RWPE2 (cell line): ENCODE measurements around the gene IGLON5.

Source experiments
- ATAC-seq: fragments of 200-7000 bp; cut with Tn5 transposase; 3 replicates; pipeline ENCODE4 v1.9.1; 2021; ENCODE audit warnings: low read depth
- DNase-seq: peaks from one replicate; pipeline ENCODE4 v3.0.0-alpha.2; 2020; ENCODE audit warnings: low spot score
- H3K27ac ChIP-seq: fragments of 450-650 bp; 2 replicates; pipeline ENCODE4 v1.5.1; 2017; ENCODE audit warnings: mild to moderate bottlenecking; ENCODE audit not compliant: poor library complexity, severe bottlenecking
- H3K27me3 ChIP-seq: fragments of 250-450 bp; sonication (Bioruptor Pico); 2 replicates; pipeline ENCODE4 v1.5.1; 2021; ENCODE audit warnings: mild to moderate bottlenecking, moderate library complexity; ENCODE audit not compliant: insufficient read depth, poor library complexity, severe bottlenecking
- H3K36me3 ChIP-seq: fragments of 250-450 bp; sonication (Bioruptor Pico); 2 replicates; pipeline ENCODE4 v1.5.1; 2020; ENCODE audit warnings: low read depth, mild to moderate bottlenecking, moderate library complexity
- H3K4me1 ChIP-seq: fragments of 250-450 bp; sonication (Bioruptor Pico); 2 replicates; pipeline ENCODE4 v1.5.1; 2021; ENCODE audit warnings: mild to moderate bottlenecking, moderate library complexity; ENCODE audit not compliant: insufficient read depth, poor library complexity, severe bottlenecking
- H3K4me3 ChIP-seq: fragments of 250-450 bp; sonication (Bioruptor Pico); 2 replicates; pipeline ENCODE4 v1.5.1; 2021; ENCODE audit warnings: mild to moderate bottlenecking, moderate library complexity; ENCODE audit not compliant: severe bottlenecking
- H3K9me3 ChIP-seq: fragments of 250-450 bp; sonication (Bioruptor Pico); 2 replicates; pipeline ENCODE4 v1.5.1; 2021; ENCODE audit warnings: mild to moderate bottlenecking, moderate library complexity; ENCODE audit not compliant: severe bottlenecking
- CTCF ChIP-seq: fragments of 450-650 bp; IDR thresholded peaks from one replicate; pipeline ENCODE4 v1.5.1; 2017; ENCODE audit warnings: mild to moderate bottlenecking, moderate library complexity; ENCODE audit not compliant: poor library complexity, severe bottlenecking

The IGLON5 gene

DNA sequence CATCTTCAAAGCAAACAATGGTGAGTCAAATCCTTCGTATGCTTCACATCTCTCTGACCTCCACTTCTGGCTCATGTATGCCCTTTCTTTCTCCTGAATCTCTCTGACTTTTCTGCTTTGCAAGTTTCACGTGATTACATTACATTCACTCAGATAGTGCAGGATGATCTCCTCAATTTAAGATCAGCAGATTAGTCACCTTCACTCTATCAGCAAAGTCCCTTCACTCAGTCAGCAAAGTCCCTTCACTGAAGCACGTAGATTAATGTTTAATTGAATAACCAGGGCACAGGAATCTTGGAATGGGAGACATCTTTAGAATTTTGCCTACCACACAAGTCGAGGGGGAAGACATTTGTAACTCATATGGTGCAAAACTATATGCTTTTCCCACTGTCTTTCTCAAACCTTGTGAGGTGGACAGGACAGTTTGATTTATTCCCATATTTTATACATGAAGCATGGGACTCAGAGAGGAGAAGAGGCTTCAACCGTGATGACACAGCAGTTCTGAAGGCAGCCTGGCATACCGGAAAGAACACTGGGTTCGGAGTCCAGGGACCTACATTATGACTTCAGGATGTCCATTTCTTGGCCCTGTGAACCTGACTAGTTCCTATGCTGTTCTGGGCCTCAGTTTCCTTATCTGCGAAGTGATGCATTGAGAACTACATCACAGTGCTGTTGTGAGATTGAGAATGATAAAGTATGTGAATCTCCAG is 37.2 kb upstream of the IGLON5 start:
- Histone ChIP-seq H3K36me3 (no peaks in the 10 kb centered on the region), H3K9me3 (no peaks in the 10 kb centered on the region), H3K4me3 (no peak overlapping the region), H3K27me3 (no peaks in the 10 kb centered on the region), H3K4me1 (no peaks in the 10 kb centered on the region), H3K27ac (no peak overlapping the region)
- TF ChIP-seq CTCF = no peak
- ATAC-seq = no peak
- DNase-seq = no peak

- no peak for ATAC-seq
- no peak for TF ChIP-seq CTCF
Measured at GRCh38 chr19:51277112-51277511, 34.3 kb upstream of the IGLON5 start.

GRCh38 chr19:51282335-51282734 is 29.1 kb upstream of the IGLON5 start:
- no peak for TF ChIP-seq CTCF
- Histone ChIP-seq H3K27me3 (no peaks in the 10 kb centered on the region), H3K27ac (no peak overlapping the region), H3K9me3 (no peaks in the 10 kb centered on the region), H3K4me3 (no peak overlapping the region), H3K36me3 (no peaks in the 10 kb centered on the region), H3K4me1 (no peaks in the 10 kb centered on the region)
- ATAC-seq (no peak), DNase-seq (no peak)

More at GRCh38 chr19:51277112-51277511, 34.3 kb upstream of the IGLON5 start:
- Histone ChIP-seq H3K27ac (no peak overlapping the region), H3K4me3 (no peak overlapping the region), H3K36me3 (no peaks in the 10 kb centered on the region), H3K9me3 (no peaks in the 10 kb centered on the region), H3K27me3 (no peaks in the 10 kb centered on the region), H3K4me1 (no peaks in the 10 kb centered on the region)
- DNase-seq = no peak

- no peak for DNase-seq
- no peak for ATAC-seq
- TF ChIP-seq CTCF = no peak
Measured at GRCh38 chr19:51285682-51286081, 25.8 kb upstream of the IGLON5 start.

DNA sequence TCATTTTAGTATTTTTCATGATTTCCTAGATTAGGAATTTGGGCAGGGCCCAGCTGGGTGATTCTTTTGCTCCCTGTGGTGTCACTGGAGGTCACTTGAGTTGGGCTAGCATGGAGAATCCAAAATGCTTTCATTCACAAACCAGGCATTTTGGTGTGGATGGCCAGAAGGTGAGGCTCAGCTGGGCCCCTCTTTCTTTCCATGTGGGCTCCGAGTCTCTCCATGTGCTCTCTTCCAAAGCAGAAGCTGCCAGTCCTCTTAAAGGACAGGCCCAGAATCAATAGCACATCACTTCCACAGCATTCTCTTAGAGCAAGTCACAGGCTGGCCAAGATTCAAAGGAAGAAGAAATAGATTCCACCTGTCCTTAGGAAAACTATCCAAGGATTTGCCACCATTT is 21.8 kb upstream of the IGLON5 start:
- Histone ChIP-seq H3K9me3 (no peaks in the 10 kb centered on the region), H3K27ac (no peak overlapping the region), H3K27me3 (peaks cover 4% of the 10 kb centered on the region), H3K4me3 (no peak overlapping the region), H3K36me3 (no peaks in the 10 kb centered on the region), H3K4me1 (no peaks in the 10 kb centered on the region)
- no peak for ATAC-seq
- TF ChIP-seq CTCF = no peak
- no peak for DNase-seq

More at GRCh38 chr19:51285682-51286081, 25.8 kb upstream of the IGLON5 start:
- Histone ChIP-seq H3K4me1 (no peaks in the 10 kb centered on the region), H3K4me3 (no peak overlapping the region), H3K27ac (no peak overlapping the region), H3K36me3 (no peaks in the 10 kb centered on the region), H3K9me3 (no peaks in the 10 kb centered on the region), H3K27me3 (peaks cover 4% of the 10 kb centered on the region)
